ENCODE data around the gene RIPOR3.

The RIPOR3 gene

GRCh38 chr20:50548396-50548795 is 142.9 kb downstream of the RIPOR3 start:
- H3K4me3 ChIP-seq (ENCODE audit: low read depth, low read length): no peak overlapping the region
- peaks cover 4% of the 10 kb centered on the region; the same call in 1 of the 2 replicates for H3K36me3 ChIP-seq
- H3K9me3 ChIP-seq: no peaks in the 10 kb centered on the region
- H3K4me1 ChIP-seq: no peaks in the 10 kb centered on the region
- no peaks in the 10 kb centered on the region for H3K27me3 ChIP-seq
- no peak for TF ChIP-seq CTCF (IDR thresholded peaks at IDR 0.05; ENCODE audit: low read depth, low read length)
- no peak for DNase-seq

- TF ChIP-seq CTCF (IDR thresholded peaks at IDR 0.05; ENCODE audit: low read depth, low read length): no peak
- Histone ChIP-seq H3K27me3 (no peaks in the 10 kb centered on the region), H3K9me3 (no peaks in the 10 kb centered on the region), H3K4me3 (ENCODE audit: low read depth, low read length) (no peak overlapping the region), H3K36me3 (peaks cover 4% of the 10 kb centered on the region; the same call in 1 of the 2 replicates), H3K4me1 (no peaks in the 10 kb centered on the region)
- no peak for DNase-seq
These were observed 143.4 kb downstream of the RIPOR3 start for GRCh38 chr20:50547964-50548363.

GRCh38 chr20:50546729-50547314 is 144.5 kb downstream of the RIPOR3 start:
- Histone ChIP-seq H3K27me3 (no peaks in the 10 kb centered on the region), H3K4me1 (no peaks in the 10 kb centered on the region), H3K9me3 (no peaks in the 10 kb centered on the region), H3K36me3 (peaks cover 4% of the 10 kb centered on the region; the same call in 1 of the 2 replicates), H3K4me3 (ENCODE audit: low read depth, low read length) (no peak overlapping the region)
- DNase-seq: no peak
- TF ChIP-seq CTCF (IDR thresholded peaks at IDR 0.05; ENCODE audit: low read depth, low read length): no peak

GRCh38 chr20:50545126-50545525 is 146.2 kb downstream of the RIPOR3 start:
- no peak overlapping the region for H3K4me3 ChIP-seq (ENCODE audit: low read depth, low read length)
- H3K27me3 ChIP-seq: no peaks in the 10 kb centered on the region
- no peak for TF ChIP-seq CTCF (IDR thresholded peaks at IDR 0.05; ENCODE audit: low read depth, low read length)
- no peaks in the 10 kb centered on the region for H3K4me1 ChIP-seq
- H3K9me3 ChIP-seq: no peaks in the 10 kb centered on the region
- no peak for DNase-seq
- H3K36me3 ChIP-seq: peaks cover 4% of the 10 kb centered on the region; the same call in 1 of the 2 replicates

GRCh38 chr20:50543326-50543725 is 148.0 kb downstream of the RIPOR3 start:
- H3K27me3 ChIP-seq: no peaks in the 10 kb centered on the region
- no peak overlapping the region for H3K4me3 ChIP-seq (ENCODE audit: low read depth, low read length)
- no peaks in the 10 kb centered on the region for H3K36me3 ChIP-seq
- DNase-seq: no peak
- no peaks in the 10 kb centered on the region for H3K4me1 ChIP-seq
- H3K9me3 ChIP-seq: no peaks in the 10 kb centered on the region
- no peak for TF ChIP-seq CTCF (IDR thresholded peaks at IDR 0.05; ENCODE audit: low read depth, low read length)

- H3K9me3 ChIP-seq: no peaks in the 10 kb centered on the region
- TF ChIP-seq CTCF (IDR thresholded peaks at IDR 0.05; ENCODE audit: low read depth, low read length): no peak
- H3K4me1 ChIP-seq: no peaks in the 10 kb centered on the region
- no peak overlapping the region for H3K4me3 ChIP-seq (ENCODE audit: low read depth, low read length)
- DNase-seq: no peak
- H3K27me3 ChIP-seq: no peaks in the 10 kb centered on the region
- no peaks in the 10 kb centered on the region for H3K36me3 ChIP-seq
These were observed 149.7 kb downstream of the RIPOR3 start for GRCh38 chr20:50541606-50542041.

Measured in BE2C (cell line).